ENCODE data around the gene SERPINA5. TPM values are rescaled to one million over a fixed set of nuclear protein-coding genes. Genes with fewer than 3 reads are reported as not detected.

The SERPINA5 gene
- total and polyA plus RNA-seq, 2 of the 13 experiments (the other 11 are each of a cell fraction or from before 2014, with no cell fraction given), result 449 to 498 TPM

GRCh38 chr14:94548131-94548998 is 32.9 kb upstream of the SERPINA5 start:
- in situ Hi-C loops (cut with HindIII; ENCODE audit: extremely low pct_ligation_motif_present, low pct_unique_long_range_greater_than_20kb), result loop anchor here (5.0 to 10.0 kb wide), 2 partner anchors 121 to 136 kb away; no protein-coding TSS in a partner anchor
- Histone ChIP-seq H3K79me2 (ENCODE audit: insufficient read depth, low read length) (no peaks in the 10 kb centered on the region), H4K20me1 (ENCODE audit: insufficient read depth, low read length) (no peaks in the 10 kb centered on the region), H3K4me2 (ENCODE audit: low read depth, low read length) (peak overlapping the region; percentile 76), H3K9ac (ENCODE audit: insufficient read depth, low read depth, low read length) (no peak overlapping the region), H3K27me3 (ENCODE audit: control insufficient read depth in 1 of 2, insufficient read depth in 2 of 2, low read length in 2 of 2) (no peaks in the 10 kb centered on the region), H3K4me3 (replicated peaks in 1 of 3; ENCODE audit: insufficient read depth in 1 of 3, low read depth in 2 of 3, low read length in 3 of 3) (peak overlapping the region in 1 of 3 experiments; percentile 23; a peak in 1 of 6 replicates), H3K4me1 (ENCODE audit: insufficient read depth, low read length) (peaks cover 82% of the 10 kb centered on the region), H3K27ac (ENCODE audit: extremely low read length, insufficient read depth, low read length) (peak overlapping the region; percentile 31), H3K9me3 (ENCODE audit: low read length) (peaks cover 8% of the 10 kb centered on the region), H2AFZ (ENCODE audit: low read length) (no peak overlapping the region), H3K36me3 (replicated peaks in 1 of 2; ENCODE audit: control insufficient read depth in 1 of 2, insufficient read depth in 2 of 2, low read length in 2 of 2) (no peaks in the 10 kb centered on the region)
- DNase-seq (ENCODE audit: low spot score) (peak; percentile 64), FAIRE-seq (peak; percentile 83), ATAC-seq (peak; percentile 83)
- intact Hi-C loops (cut with micrococcal nuclease; ENCODE audit: unreplicated experiment), result loop anchor here (1.0 to 2.0 kb wide), 2 partner anchors 50 to 114 kb away; no protein-coding TSS in a partner anchor
- BruUV-seq (replicated peaks), result no TSS peak
- ChIA-PET POLR2A (interaction anchor here (0.8 to 3.0 kb wide), 20 partner anchors 8 to 125 kb away, joined by 3 to 23 read pairs (median 4); partner anchors contain the start of genes SERPINA3, SERPINA4 and SERPINA5), CTCF (ENCODE audit: low intra/inter-chr PET ratio, low total read pairs) (interaction anchor here (1.3 to 3.1 kb wide), 5 partner anchors 12 to 133 kb away, joined by 3 to 14 read pairs (median 5); no protein-coding TSS in a partner anchor)
- WGBS (ENCODE audit: low lambda C conversion rate), result 46% methylated on average over 14 of the region's 14 CpGs
- no peak for TF ChIP-seq KLF15 (CRISPR knock-in tag; IDR thresholded peaks at IDR 0.05; ENCODE audit: borderline replicate concordance)
- TF ChIP-seq MXD1 (CRISPR knock-in tag; IDR thresholded peaks at IDR 0.05), result 0 out of 2 replicates have a peak, but pooled peaks have one; percentile 9
- TF ChIP-seq NFE2L1 (CRISPR knock-in tag; IDR thresholded peaks at IDR 0.05; ENCODE audit: borderline replicate concordance), result peak; percentile 48; the same call in 1 of the 2 replicates
- TF ChIP-seq, protein P1, sequence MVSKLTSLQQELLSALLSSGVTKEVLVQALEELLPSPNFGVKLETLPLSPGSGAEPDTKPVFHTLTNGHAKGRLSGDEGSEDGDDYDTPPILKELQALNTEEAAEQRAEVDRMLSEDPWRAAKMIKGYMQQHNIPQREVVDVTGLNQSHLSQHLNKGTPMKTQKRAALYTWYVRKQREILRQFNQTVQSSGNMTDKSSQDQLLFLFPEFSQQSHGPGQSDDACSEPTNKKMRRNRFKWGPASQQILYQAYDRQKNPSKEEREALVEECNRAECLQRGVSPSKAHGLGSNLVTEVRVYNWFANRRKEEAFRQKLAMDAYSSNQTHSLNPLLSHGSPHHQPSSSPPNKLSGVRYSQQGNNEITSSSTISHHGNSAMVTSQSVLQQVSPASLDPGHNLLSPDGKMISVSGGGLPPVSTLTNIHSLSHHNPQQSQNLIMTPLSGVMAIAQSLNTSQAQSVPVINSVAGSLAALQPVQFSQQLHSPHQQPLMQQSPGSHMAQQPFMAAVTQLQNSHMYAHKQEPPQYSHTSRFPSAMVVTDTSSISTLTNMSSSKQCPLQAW (CRISPR knock-in tag; IDR thresholded peaks at IDR 0.05), result peak; percentile 86
- no peak for TF ChIP-seq GTF3A (CRISPR knock-in tag; conservative IDR thresholded peaks at IDR 0.05)
- no peak for TF ChIP-seq ZNF34 (CRISPR knock-in tag; IDR thresholded peaks at IDR 0.05; ENCODE audit: borderline replicate concordance)
- TF ChIP-seq, protein P2, sequence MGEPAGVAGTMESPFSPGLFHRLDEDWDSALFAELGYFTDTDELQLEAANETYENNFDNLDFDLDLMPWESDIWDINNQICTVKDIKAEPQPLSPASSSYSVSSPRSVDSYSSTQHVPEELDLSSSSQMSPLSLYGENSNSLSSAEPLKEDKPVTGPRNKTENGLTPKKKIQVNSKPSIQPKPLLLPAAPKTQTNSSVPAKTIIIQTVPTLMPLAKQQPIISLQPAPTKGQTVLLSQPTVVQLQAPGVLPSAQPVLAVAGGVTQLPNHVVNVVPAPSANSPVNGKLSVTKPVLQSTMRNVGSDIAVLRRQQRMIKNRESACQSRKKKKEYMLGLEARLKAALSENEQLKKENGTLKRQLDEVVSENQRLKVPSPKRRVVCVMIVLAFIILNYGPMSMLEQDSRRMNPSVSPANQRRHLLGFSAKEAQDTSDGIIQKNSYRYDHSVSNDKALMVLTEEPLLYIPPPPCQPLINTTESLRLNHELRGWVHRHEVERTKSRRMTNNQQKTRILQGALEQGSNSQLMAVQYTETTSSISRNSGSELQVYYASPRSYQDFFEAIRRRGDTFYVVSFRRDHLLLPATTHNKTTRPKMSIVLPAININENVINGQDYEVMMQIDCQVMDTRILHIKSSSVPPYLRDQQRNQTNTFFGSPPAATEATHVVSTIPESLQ (CRISPR knock-in tag; conservative IDR thresholded peaks at IDR 0.05), result no peak
- TF ChIP-seq ETV5 (CRISPR knock-in tag; IDR thresholded peaks at IDR 0.05; ENCODE audit: borderline replicate concordance), result peak; percentile 59; the same call in 1 of the 2 replicates
- no peak for TF ChIP-seq MLXIP (CRISPR knock-in tag; IDR thresholded peaks at IDR 0.05; ENCODE audit: borderline replicate concordance)
- TF ChIP-seq ZNF83 (CRISPR knock-in tag; IDR thresholded peaks at IDR 0.05; ENCODE audit: borderline replicate concordance), result no peak
- TF ChIP-seq EEA1 (CRISPR knock-in tag; IDR thresholded peaks at IDR 0.05; ENCODE audit: borderline replicate concordance), result 0 out of 2 replicates have a peak, but pooled peaks have one; percentile 30
- TF ChIP-seq HOXA3 (CRISPR knock-in tag; IDR thresholded peaks at IDR 0.05), result peak; percentile 85
- TF ChIP-seq ZNF552 (CRISPR knock-in tag; IDR thresholded peaks at IDR 0.05; ENCODE audit: borderline replicate concordance), result no peak
- no peak for TF ChIP-seq ARID2 (CRISPR knock-in tag; IDR thresholded peaks at IDR 0.05; ENCODE audit: borderline replicate concordance)
